HepG2 (cell line): ENCODE data around the gene ILDR2. TPM values are rescaled to one million over a fixed set of nuclear protein-coding genes. Genes with fewer than 3 reads are reported as not detected.

ENCODE experiments used
- CAMTA2 ChIP-seq: sonication (generic); formaldehyde crosslinking; IDR thresholded peaks from 2 replicates; pipeline ENCODE4 v1.4.0; 2020; ENCODE audit warnings: mild to moderate bottlenecking, missing genetic modification reagents, borderline replicate concordance
- CENPBD1 ChIP-seq: sonication (generic); formaldehyde crosslinking; IDR thresholded peaks from 2 replicates; pipeline ENCODE4 v1.8.0; 2022; ENCODE audit warnings: missing genetic modification reagents, low read depth, mild to moderate bottlenecking, borderline replicate concordance
- GATA4 ChIP-seq: sonication (generic); IDR thresholded peaks from 2 replicates; pipeline ENCODE4 v1.6.1; 2016; ENCODE audit warnings: antibody characterized with exemption, low read depth, borderline replicate concordance
- MXD3 ChIP-seq: IDR thresholded peaks from 2 replicates; pipeline ENCODE4 v1.6.1; 2016; ENCODE audit warnings: mild to moderate bottlenecking, missing biosample characterization, missing genetic modification reagents
- SNAPC4 ChIP-seq: sonication (generic); formaldehyde crosslinking; IDR thresholded peaks from 2 replicates; pipeline ENCODE4 v1.4.0; 2020; ENCODE audit warnings: mild to moderate bottlenecking, missing genetic modification reagents
- SRY ChIP-seq: sonication (generic); formaldehyde crosslinking; IDR thresholded peaks from 2 replicates; pipeline ENCODE4 v1.8.0; 2022; ENCODE audit warnings: mild to moderate bottlenecking, missing genetic modification reagents
- TARDBP ChIP-seq: sonication (generic); formaldehyde crosslinking; IDR thresholded peaks from 2 replicates; pipeline ENCODE4 v1.8.0; 2022; ENCODE audit warnings: mild to moderate bottlenecking, missing genetic modification reagents
- TBX2 ChIP-seq: sonication (generic); formaldehyde crosslinking; IDR thresholded peaks from 2 replicates; pipeline ENCODE4 v1.5.0; 2020; ENCODE audit warnings: missing genetic modification reagents, mild to moderate bottlenecking, borderline replicate concordance
- ZFAT ChIP-seq: sonication (generic); formaldehyde crosslinking; conservative IDR thresholded peaks from 2 replicates; pipeline ENCODE4 v1.8.1; 2023; ENCODE audit warnings: missing genetic modification reagents, inconsistent platforms
- ZNF17 ChIP-seq: sonication (generic); formaldehyde crosslinking; IDR thresholded peaks from 2 replicates; pipeline ENCODE4 v1.5.0; 2020; ENCODE audit warnings: mild to moderate bottlenecking, missing genetic modification reagents
- ZNF207 ChIP-seq: fragments of 450-650 bp; IDR thresholded peaks from 2 replicates; pipeline ENCODE4 v1.6.1; 2016; ENCODE audit warnings: antibody characterized with exemption, borderline replicate concordance
- ZNF263 ChIP-seq: sonication (generic); formaldehyde crosslinking; IDR thresholded peaks from 2 replicates; pipeline ENCODE4 v1.4.0; 2020; ENCODE audit warnings: missing genetic modification reagents
- ZNF280D ChIP-seq: sonication (generic); formaldehyde crosslinking; IDR thresholded peaks from 2 replicates; pipeline ENCODE4 v1.5.1; 2020; ENCODE audit warnings: mild to moderate bottlenecking, missing genetic modification reagents
- ZNF343 ChIP-seq: sonication (generic); formaldehyde crosslinking; IDR thresholded peaks from 2 replicates; pipeline ENCODE4 v1.4.0; 2020; ENCODE audit warnings: mild to moderate bottlenecking, missing genetic modification reagents
- ZNF552 ChIP-seq: sonication (generic); formaldehyde crosslinking; IDR thresholded peaks from 2 replicates; pipeline ENCODE4 v1.9.0; 2022; ENCODE audit warnings: missing genetic modification reagents, mild to moderate bottlenecking, borderline replicate concordance
- ZNF569 ChIP-seq: sonication (generic); formaldehyde crosslinking; IDR thresholded peaks from 2 replicates; pipeline ENCODE4 v1.5.0; 2020; ENCODE audit warnings: mild to moderate bottlenecking, missing genetic modification reagents, moderate library complexity, borderline replicate concordance
- ZNF672 ChIP-seq: sonication (generic); formaldehyde crosslinking; IDR thresholded peaks from 2 replicates; pipeline ENCODE4 v1.8.1; 2022; ENCODE audit warnings: missing genetic modification reagents
- ZNF7 ChIP-seq: IDR thresholded peaks from 2 replicates; pipeline ENCODE4 v1.6.1; 2016; ENCODE audit warnings: missing biosample characterization, missing genetic modification reagents
- ZNF740 ChIP-seq: sonication (generic); formaldehyde crosslinking; IDR thresholded peaks from 2 replicates; pipeline ENCODE4 v1.4.0; 2020; ENCODE audit warnings: missing genetic modification reagents
- polyA plus RNA-seq, 8 experiments: library from polyadenylated mRNA; depleted of rRNA in 3 of 8; stranded (reverse) in 7 of 8; unstranded in 1 of 8; fragments of >200 nt; fragmentation: Illumina TruSeq in 4 of 8; extraction: Trizol in 4 of 8; gene quantifications; 2 replicates each; pipeline versions ENCODE4 v1.2.1 to v1.2.3, GENCODE V29; 2011 to 2016; ENCODE audit warnings: low read depth in 4 of 8, missing spikeins in 1 of 8, mixed read lengths in 1 of 8; ENCODE audit not compliant: insufficient read depth in 1 of 8
- total RNA-seq, 5 experiments: library from RNA; depleted of rRNA; stranded (reverse); fragments of >200 nt; fragmentation: Illumina TruSeq; extraction: Trizol; gene quantifications; 2 replicates each; pipeline ENCODE4 v1.2.3, GENCODE V29; 2016; ENCODE audit warnings: low read depth in 1 of 5

The ILDR2 gene
- total and polyA plus RNA-seq, 2 of the 13 experiments (the other 11 are each of a cell fraction or from before 2014, with no cell fraction given), result 0.04 TPM; not detected in 1

- TF ChIP-seq SNAPC4 (CRISPR knock-in tag) (no peak), TARDBP (CRISPR knock-in tag) (peak; percentile 27; the same call in 1 of the 2 replicates), ZNF263 (CRISPR knock-in tag) (peak; percentile 17; the same call in 1 of the 2 replicates), ZNF343 (CRISPR knock-in tag) (peak; percentile 22; the same call in 1 of the 2 replicates), CAMTA2 (CRISPR knock-in tag) (no peak), ZFAT (CRISPR knock-in tag) (no peak), SRY (CRISPR knock-in tag) (no peak), ZNF672 (CRISPR knock-in tag) (no peak), TBX2 (CRISPR knock-in tag) (peak; percentile 87), ZNF207 (peak; percentile 98; the same call in 1 of the 2 replicates), MXD3 (CRISPR knock-in tag) (peak; percentile 78), ZNF17 (CRISPR knock-in tag) (no peak), ZNF740 (no peak), CENPBD1 (no peak), GATA4 (no peak; the same call in 1 of the 2 replicates), ZNF280D (CRISPR knock-in tag) (no peak; the same call in 1 of the 2 replicates), ZNF7 (CRISPR knock-in tag) (no peak), ZNF569 (CRISPR knock-in tag) (no peak), ZNF552 (CRISPR knock-in tag) (no peak)
These were observed 99.4 kb downstream of the ILDR2 start, which contains the start of gene TADA1 (continued) for GRCh38 chr1:166875734-166876539.
